ES-I3 (cell line): ENCODE results near the gene MAP3K4.
"Not testable (repeated sequence)": the region's sequence is repeated elsewhere in the genome, so short reads cannot be mapped to it uniquely, and the experiment has no call there.

Source experiments
- H3K36me3 ChIP-seq: 2 replicates; pipeline ENCODE4 v1.6.1; 2013; ENCODE audit warnings: mild to moderate bottlenecking, low read length, control low read depth, moderate library complexity; ENCODE audit not compliant: insufficient read depth
- H3K4me1 ChIP-seq: 2 replicates; pipeline ENCODE4 v1.6.1; 2013; ENCODE audit warnings: mild to moderate bottlenecking, control low read depth, low read length; ENCODE audit not compliant: insufficient read depth
- H3K9ac ChIP-seq: 2 replicates; pipeline ENCODE4 v1.6.1; 2013; ENCODE audit warnings: low read depth, mild to moderate bottlenecking, low read length, moderate library complexity
- H3K9me3 ChIP-seq: 2 replicates; pipeline ENCODE4 v1.6.1; 2013; ENCODE audit warnings: mild to moderate bottlenecking, low read length, moderate library complexity; ENCODE audit not compliant: control insufficient read depth, insufficient read depth

Gene MAP3K4

DNA sequence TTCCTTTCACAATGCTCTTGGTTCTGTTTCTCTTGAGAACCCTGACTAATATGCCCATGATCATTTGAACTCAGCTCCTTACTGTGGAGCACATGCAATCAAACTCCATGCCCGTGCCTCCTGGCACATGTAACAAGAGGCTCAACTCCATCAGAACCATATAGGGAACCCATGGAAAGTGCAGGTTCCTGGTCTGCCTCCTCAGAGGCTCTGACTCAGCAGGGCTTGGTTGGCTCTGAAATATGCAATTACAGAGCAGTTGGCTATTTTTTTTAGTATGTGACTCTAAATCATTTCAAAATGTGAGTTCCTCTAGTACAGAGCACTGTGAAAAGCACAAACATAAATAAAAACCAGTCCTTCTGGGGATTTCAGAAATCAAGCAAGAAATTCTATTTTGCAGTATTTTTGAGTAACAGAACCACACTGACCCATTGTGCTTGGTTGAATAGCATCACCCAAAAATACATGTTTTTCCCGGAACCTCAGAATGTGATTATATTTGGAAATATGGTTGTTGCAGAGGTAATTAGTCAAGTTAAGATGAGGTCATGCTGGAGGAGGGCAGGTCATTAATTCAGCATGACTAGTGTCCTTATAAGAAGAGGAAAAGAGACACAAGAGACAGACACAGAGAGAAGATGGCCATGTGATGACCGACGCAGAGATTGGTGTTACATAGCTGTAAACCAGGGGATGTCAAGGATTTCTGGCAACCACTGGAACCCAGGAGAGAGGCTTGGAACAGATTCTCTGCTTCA, 13.2 kb upstream of the MAP3K4 start:
- Histone ChIP-seq H3K4me1 (0 out of 2 replicates have a peak, but pooled peaks cover 4% of the 10 kb centered on the region), H3K9ac (no peak overlapping the region), H3K36me3 (no peaks in the 10 kb centered on the region), H3K9me3 (peaks cover 2% of the 10 kb centered on the region; the same call in 1 of the 2 replicates)

- no peaks in the 10 kb centered on the region for H3K4me1 ChIP-seq
- peaks cover 2% of the 10 kb centered on the region; the same call in 1 of the 2 replicates for H3K9me3 ChIP-seq
- no peak overlapping the region for H3K9ac ChIP-seq
- no peaks in the 10 kb centered on the region for H3K36me3 ChIP-seq
Measured at GRCh38 chr6:160979061-160979708, 12.4 kb upstream of the MAP3K4 start.

GRCh38 chr6:160983377-160983948, 8.1 kb upstream of the MAP3K4 start:
- H3K4me1 ChIP-seq, H3K9ac ChIP-seq, H3K36me3 ChIP-seq, H3K9me3 ChIP-seq: not testable (repeated sequence)

DNA sequence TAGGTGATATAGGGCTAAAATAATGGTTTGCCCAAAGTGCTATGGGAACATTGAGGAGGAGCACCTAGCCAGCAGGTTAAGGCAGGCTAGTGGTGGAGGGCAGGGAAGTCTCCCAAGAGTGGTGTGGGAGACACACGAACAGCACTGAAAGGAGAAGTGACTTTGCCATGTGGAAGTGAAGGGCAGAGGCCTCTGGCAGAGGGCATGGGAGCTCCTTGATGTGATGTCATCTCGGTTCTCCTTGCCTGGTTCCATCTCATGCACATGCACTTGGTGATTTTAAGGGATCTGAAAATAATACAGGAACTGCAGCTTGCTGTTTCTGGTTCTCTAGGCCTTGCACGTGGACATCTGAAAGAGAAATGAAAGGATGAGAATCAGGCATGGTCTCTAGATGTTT, 4.7 kb upstream of the MAP3K4 start:
- Histone ChIP-seq H3K4me1 (no peaks in the 10 kb centered on the region), H3K9ac (no peak overlapping the region), H3K36me3 (no peaks in the 10 kb centered on the region), H3K9me3 (peaks cover 4% of the 10 kb centered on the region; the same call in 1 of the 2 replicates)

- Histone ChIP-seq H3K9ac (no peak overlapping the region), H3K4me1 (no peaks in the 10 kb centered on the region), H3K36me3 (no peaks in the 10 kb centered on the region), H3K9me3 (peaks cover 3% of the 10 kb centered on the region; the same call in 1 of the 2 replicates)
Measured at GRCh38 chr6:160987265-160987664, 4.3 kb upstream of the MAP3K4 start.

DNA sequence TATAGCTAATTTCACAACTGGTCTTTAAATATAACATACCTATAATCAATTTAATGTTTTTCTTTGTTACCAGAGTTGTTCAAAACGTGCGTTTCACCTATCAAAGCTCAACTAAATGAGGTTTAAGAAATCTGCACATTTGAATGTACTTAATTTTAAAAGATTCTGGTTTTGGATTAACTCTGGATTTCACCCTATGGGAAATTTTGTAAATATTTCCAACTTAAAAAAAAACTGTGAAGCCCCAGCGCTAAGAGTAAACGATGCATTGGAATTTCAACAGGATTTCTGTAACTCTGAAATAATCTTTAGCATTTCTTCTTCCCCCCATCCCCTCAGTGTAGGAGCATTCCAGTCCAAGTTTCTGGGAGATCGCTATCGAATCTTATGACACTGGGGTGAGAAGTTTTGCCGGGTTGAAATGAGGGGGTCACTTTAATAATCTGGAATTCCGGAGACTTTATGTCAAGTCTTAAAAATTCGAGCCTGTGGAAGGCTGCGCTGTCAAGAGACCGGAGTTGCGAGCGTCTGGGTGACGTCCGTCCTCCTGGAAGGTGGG, 643 bp upstream of the MAP3K4 start:
- Histone ChIP-seq H3K4me1 (no peaks in the 10 kb centered on the region), H3K9me3 (peaks cover 3% of the 10 kb centered on the region; the same call in 1 of the 2 replicates), H3K36me3 (no peaks in the 10 kb centered on the region), H3K9ac (peak overlapping the region; percentile 76)

GRCh38 chr6:160992061-160992979, 751 bp downstream of the MAP3K4 start:
- H3K36me3 ChIP-seq, result no peaks in the 10 kb centered on the region
- H3K9me3 ChIP-seq, result no peaks in the 10 kb centered on the region
- H3K9ac ChIP-seq, result peak overlapping the region; percentile 76
- no peaks in the 10 kb centered on the region for H3K4me1 ChIP-seq

DNA sequence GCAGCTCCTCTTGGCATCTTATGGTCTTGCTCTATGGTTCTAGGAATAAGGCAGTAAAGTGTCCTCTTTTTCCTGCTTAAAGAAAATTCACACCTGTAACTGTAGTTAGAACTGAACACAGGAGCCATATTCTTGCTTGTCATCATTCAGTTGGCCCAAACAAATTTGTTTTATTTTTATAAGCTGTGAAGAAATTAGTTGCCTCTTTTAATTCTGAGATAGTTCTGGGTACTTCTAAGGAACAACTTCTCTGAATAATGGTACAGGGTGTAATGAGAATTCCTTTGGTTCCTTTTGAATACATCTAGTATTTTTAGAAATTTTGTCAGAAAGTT, 1.4 kb downstream of the MAP3K4 start:
- H3K4me1 ChIP-seq, result no peaks in the 10 kb centered on the region
- peak overlapping the region; percentile 76; the same call in 1 of the 2 replicates for H3K9ac ChIP-seq

GRCh38 chr6:160995271-160995670, 3.7 kb downstream of the MAP3K4 start:
- Histone ChIP-seq H3K4me1 (no peaks in the 10 kb centered on the region), H3K36me3 (no peaks in the 10 kb centered on the region), H3K9me3 (no peaks in the 10 kb centered on the region), H3K9ac (no peak overlapping the region)

More for the DNA sequence above, 1.4 kb downstream of the MAP3K4 start:
- Histone ChIP-seq H3K36me3 (no peaks in the 10 kb centered on the region), H3K9me3 (no peaks in the 10 kb centered on the region)

GRCh38 chr6:160996131-160996601, 4.6 kb downstream of the MAP3K4 start:
- Histone ChIP-seq H3K9me3 (no peaks in the 10 kb centered on the region), H3K9ac (no peak overlapping the region), H3K36me3 (no peaks in the 10 kb centered on the region), H3K4me1 (no peaks in the 10 kb centered on the region)

DNA sequence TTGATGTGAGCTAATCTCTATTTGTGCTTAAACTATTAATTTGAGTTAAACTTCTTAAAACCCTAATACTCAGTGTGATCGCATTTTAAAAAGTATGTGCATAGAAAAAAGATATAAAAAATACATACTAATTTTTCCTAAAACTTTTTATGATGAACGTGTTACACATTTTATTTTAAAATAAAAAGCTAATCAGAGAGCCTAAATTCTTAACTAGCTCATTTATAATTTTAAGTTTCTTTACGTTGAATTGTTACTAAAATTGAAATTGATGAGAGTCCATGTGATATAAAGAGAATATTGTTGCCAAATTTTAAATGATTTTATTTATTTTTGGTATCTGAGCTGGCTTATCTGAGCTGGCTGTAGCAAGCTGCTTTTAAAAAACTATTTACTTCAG, 6.6 kb downstream of the MAP3K4 start:
- Histone ChIP-seq H3K9me3 (no peaks in the 10 kb centered on the region), H3K4me1 (no peaks in the 10 kb centered on the region), H3K36me3 (no peaks in the 10 kb centered on the region), H3K9ac (no peak overlapping the region)

DNA sequence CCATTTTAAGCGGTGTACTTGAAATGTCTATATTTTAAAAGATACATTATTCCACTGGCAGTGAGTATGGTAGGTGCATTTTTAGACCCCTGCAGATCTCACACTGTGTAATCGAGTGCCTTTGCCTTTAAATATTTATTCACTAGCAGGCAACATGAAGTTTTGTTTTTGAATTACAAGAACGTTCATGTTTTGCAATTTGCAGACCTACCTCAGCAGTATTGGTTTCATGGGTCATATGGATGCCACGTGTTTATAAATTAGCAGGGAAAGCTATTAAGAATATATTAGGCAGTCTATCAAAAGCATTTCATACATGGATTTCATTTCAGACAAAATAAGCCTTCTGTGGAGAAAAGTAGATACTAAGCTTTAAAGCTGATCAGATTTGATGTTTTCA, 7.2 kb downstream of the MAP3K4 start:
- Histone ChIP-seq H3K36me3 (no peaks in the 10 kb centered on the region), H3K4me1 (no peaks in the 10 kb centered on the region), H3K9ac (no peak overlapping the region), H3K9me3 (no peaks in the 10 kb centered on the region)

DNA sequence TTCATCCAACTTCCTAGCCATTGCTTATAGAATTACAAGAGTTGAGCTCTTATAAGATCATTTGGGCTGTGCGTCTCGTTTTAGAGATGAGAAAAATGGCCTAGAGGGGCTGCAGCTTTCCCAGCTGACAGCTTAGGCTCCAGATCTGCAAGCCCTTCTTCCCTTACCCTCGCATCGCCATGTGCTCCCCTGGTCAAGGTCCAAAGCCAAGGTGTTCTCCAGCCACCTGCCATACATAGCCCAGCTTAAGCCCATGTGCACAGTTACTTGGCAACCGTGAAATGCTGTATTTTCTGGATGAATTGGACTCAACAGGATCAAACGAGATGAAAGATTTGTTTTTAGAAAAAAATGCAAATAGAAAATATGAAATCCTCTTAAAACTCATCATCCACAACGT, 7.9 kb downstream of the MAP3K4 start:
- Histone ChIP-seq H3K9me3 (no peaks in the 10 kb centered on the region), H3K9ac (no peak overlapping the region), H3K4me1 (no peaks in the 10 kb centered on the region), H3K36me3 (no peaks in the 10 kb centered on the region)

GRCh38 chr6:161000632-161001031, 9.1 kb downstream of the MAP3K4 start:
- H3K9me3 ChIP-seq, result no peaks in the 10 kb centered on the region
- no peaks in the 10 kb centered on the region for H3K4me1 ChIP-seq
- no peaks in the 10 kb centered on the region for H3K36me3 ChIP-seq
- H3K9ac ChIP-seq, result no peak overlapping the region
